ENCODE results near the gene CNTNAP2. TPM values are rescaled to one million over a fixed set of nuclear protein-coding genes. Genes with fewer than 3 reads are reported as not detected.

CNTNAP2 gene
- total RNA-seq, 4 donors from 2014 or later: 0.91 to 16.0 TPM; not detected in 2

DNA sequence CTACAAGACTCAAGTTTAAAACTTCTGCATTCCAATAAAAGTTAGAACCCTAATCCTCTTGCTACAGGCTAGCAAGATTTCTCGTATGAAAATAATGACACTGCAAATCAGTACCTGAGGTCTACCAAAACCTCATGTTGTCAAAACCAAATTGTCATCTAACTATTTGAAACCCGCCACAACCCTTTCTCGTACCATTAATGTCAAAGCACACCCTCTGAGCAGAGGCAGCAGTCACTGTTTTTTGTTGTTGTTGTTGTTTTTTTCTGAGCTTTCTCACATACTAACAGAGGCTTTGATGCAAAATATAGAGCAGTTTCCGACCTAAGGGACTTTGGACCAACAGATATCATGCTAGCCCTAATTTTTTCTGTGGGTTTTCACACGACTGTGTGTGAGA is 1910.1 kb downstream of the CNTNAP2 start:
- Histone ChIP-seq H3K27ac (no peak overlapping the region), H3K4me1 (no peaks in the 10 kb centered on the region), H3K27me3 (no peaks in the 10 kb centered on the region), H3K9me3 (no peaks in the 10 kb centered on the region), H3K36me3 (no peaks in the 10 kb centered on the region), H3K4me3 (no peak overlapping the region)
- TF ChIP-seq POLR2A (IDR thresholded peaks at IDR 0.05): no peak
- TF ChIP-seq, protein P1, sequence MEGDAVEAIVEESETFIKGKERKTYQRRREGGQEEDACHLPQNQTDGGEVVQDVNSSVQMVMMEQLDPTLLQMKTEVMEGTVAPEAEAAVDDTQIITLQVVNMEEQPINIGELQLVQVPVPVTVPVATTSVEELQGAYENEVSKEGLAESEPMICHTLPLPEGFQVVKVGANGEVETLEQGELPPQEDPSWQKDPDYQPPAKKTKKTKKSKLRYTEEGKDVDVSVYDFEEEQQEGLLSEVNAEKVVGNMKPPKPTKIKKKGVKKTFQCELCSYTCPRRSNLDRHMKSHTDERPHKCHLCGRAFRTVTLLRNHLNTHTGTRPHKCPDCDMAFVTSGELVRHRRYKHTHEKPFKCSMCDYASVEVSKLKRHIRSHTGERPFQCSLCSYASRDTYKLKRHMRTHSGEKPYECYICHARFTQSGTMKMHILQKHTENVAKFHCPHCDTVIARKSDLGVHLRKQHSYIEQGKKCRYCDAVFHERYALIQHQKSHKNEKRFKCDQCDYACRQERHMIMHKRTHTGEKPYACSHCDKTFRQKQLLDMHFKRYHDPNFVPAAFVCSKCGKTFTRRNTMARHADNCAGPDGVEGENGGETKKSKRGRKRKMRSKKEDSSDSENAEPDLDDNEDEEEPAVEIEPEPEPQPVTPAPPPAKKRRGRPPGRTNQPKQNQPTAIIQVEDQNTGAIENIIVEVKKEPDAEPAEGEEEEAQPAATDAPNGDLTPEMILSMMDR (IDR thresholded peaks at IDR 0.05): no peak
- no peak for DNase-seq
- intact Hi-C loops (cut with DNase I; ENCODE audit: low total_unique reads): no loop called here

DNA sequence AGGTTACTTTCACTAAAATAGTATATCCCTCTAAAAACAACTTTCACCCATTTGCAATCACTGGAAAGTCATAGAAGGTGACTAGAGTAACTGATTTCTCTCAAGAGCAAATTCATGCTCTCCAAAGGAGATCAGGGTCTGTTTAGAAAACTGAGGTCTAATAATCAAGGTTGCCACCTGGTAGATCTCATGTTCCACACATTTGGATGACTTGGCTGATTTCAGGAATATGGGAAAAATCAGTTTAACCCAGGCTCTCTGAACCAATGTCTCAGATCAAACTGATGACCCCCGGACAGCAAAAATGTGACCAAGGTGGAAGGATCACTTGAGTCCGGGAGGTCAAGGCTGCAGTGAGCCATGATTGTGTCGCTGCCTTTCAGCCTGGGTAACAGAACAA is 1911.6 kb downstream of the CNTNAP2 start:
- intact Hi-C loops (cut with DNase I; ENCODE audit: low total_unique reads): no loop called here
- no peaks in the 10 kb centered on the region for H3K9me3 ChIP-seq
- DNase-seq: no peak
- TF ChIP-seq POLR2A (IDR thresholded peaks at IDR 0.05): no peak
- TF ChIP-seq, protein P1 (IDR thresholded peaks at IDR 0.05): no peak
- no peak overlapping the region for H3K4me3 ChIP-seq
- H3K4me1 ChIP-seq: no peaks in the 10 kb centered on the region
- H3K27ac ChIP-seq: no peak overlapping the region
- no peaks in the 10 kb centered on the region for H3K36me3 ChIP-seq
- H3K27me3 ChIP-seq: no peaks in the 10 kb centered on the region

DNA sequence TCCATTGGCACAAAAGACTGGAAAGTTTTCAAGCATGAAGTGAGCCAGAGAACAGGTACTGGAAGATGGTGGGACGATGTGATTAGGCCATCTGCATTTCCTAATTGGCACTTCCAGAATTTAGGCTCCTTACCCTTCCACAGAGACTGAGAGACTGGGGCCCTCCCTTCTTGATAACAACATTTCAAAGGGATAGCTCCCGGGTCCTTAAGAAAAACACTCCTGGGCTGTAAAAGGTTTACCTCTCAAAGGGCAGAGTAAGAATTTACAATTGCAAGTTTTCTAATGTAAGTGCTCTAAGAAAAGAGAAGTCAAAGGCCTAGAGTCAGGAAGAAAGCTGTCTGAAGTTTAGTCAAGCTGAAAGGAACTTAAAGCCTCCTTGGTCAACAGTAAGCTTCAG is 1914.4 kb downstream of the CNTNAP2 start:
- Histone ChIP-seq H3K4me1 (no peaks in the 10 kb centered on the region), H3K4me3 (no peak overlapping the region), H3K36me3 (no peaks in the 10 kb centered on the region), H3K27ac (no peak overlapping the region), H3K27me3 (no peaks in the 10 kb centered on the region), H3K9me3 (no peaks in the 10 kb centered on the region)
- no peak for TF ChIP-seq POLR2A (IDR thresholded peaks at IDR 0.05)
- TF ChIP-seq, protein P1 (IDR thresholded peaks at IDR 0.05): no peak
- intact Hi-C loops (cut with DNase I; ENCODE audit: low total_unique reads): no loop called here
- no peak for DNase-seq

DNA sequence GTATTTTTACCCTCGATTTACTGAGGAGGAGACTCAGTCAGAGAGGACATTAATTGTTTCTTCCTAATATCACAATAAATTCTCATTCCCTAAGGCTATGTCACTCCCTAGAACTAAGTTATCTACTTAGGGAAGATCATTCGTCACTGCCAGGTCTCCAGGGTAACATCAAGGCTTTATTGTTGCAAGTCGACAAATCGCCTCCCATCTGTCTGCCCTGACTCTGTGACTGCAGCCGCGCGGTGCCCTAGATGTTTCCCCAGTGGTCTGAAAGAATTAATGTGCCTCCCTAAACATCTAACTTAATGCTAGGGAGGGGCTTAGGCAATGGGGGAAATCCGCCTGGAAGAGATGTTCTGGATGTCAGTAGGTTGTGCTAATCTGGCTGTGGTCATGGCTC is 1915.2 kb downstream of the CNTNAP2 start:
- intact Hi-C loops (cut with DNase I; ENCODE audit: low total_unique reads): no loop called here
- no peak for DNase-seq

DNA sequence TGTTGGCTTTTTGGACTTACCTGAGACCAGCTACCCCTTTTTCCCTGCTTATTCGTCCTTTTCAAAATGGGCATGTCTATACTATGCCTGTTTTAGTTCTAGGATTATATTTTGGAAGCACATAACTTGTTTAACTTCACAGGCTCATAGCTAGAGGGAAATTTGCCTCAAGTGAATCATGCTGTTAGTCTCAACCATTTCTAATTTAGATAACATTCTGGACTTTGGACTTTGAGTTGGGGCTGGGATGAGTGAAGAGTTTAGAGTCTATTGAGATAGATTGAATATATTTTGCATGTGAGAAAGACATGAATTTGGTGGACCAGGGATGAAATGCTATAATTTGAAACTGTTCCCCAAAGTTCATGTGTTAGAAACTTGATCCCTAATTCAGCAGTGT is 1919.3 kb downstream of the CNTNAP2 start:
- no peaks in the 10 kb centered on the region for H3K9me3 ChIP-seq
- TF ChIP-seq, protein P1 (IDR thresholded peaks at IDR 0.05): no peak
- no peak for TF ChIP-seq POLR2A (IDR thresholded peaks at IDR 0.05)
- no peak overlapping the region for H3K27ac ChIP-seq
- no peaks in the 10 kb centered on the region for H3K36me3 ChIP-seq
- DNase-seq: no peak
- H3K4me3 ChIP-seq: no peak overlapping the region
- no peaks in the 10 kb centered on the region for H3K4me1 ChIP-seq
- no peaks in the 10 kb centered on the region for H3K27me3 ChIP-seq
- intact Hi-C loops (cut with DNase I; ENCODE audit: low total_unique reads): no loop called here

More for the DNA sequence above, 1915.2 kb downstream of the CNTNAP2 start:
- no peak for TF ChIP-seq POLR2A (IDR thresholded peaks at IDR 0.05)
- TF ChIP-seq, protein P1 (IDR thresholded peaks at IDR 0.05): no peak
- Histone ChIP-seq H3K4me1 (no peaks in the 10 kb centered on the region), H3K27me3 (no peaks in the 10 kb centered on the region), H3K27ac (no peak overlapping the region), H3K9me3 (no peaks in the 10 kb centered on the region), H3K4me3 (no peak overlapping the region), H3K36me3 (no peaks in the 10 kb centered on the region)

All from uterus (tissue), 4 donors.